22Rv1 (cell line): ENCODE data around the gene ADGRD1.

Source experiments
- ZFX ChIP-seq: fragments of 450-650 bp; IDR thresholded peaks from 2 replicates; pipeline ENCODE4 v1.6.1; 2017; ENCODE audit warnings: antibody characterized with exemption, borderline replicate concordance
- TF ChIP-seq, protein P1 (sequence below): fragments of 450-650 bp; IDR thresholded peaks from 2 replicates; pipeline ENCODE4 v1.5.1; 2017; ENCODE audit warnings: mild to moderate bottlenecking

DNA sequence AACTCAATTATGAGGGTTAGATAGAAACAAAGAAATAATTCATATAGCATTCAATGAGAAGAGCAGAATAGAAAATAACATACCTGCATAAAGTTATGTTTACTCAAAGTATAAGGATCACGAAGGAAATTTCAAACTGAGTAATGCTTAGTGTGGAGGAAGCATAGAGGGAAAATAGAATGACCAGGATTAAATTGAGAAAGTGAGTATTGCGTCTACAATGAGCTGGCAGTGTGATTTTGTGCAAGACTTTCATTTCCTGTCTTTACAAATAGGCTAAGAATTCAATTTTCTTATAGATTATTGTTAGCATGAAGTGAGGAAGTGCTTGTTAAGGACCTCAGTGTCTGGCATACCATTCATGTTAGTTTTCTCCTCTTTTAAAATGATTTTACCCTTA, 12.0 kb downstream of the ADGRD1 start:
- TF ChIP-seq, protein P1, sequence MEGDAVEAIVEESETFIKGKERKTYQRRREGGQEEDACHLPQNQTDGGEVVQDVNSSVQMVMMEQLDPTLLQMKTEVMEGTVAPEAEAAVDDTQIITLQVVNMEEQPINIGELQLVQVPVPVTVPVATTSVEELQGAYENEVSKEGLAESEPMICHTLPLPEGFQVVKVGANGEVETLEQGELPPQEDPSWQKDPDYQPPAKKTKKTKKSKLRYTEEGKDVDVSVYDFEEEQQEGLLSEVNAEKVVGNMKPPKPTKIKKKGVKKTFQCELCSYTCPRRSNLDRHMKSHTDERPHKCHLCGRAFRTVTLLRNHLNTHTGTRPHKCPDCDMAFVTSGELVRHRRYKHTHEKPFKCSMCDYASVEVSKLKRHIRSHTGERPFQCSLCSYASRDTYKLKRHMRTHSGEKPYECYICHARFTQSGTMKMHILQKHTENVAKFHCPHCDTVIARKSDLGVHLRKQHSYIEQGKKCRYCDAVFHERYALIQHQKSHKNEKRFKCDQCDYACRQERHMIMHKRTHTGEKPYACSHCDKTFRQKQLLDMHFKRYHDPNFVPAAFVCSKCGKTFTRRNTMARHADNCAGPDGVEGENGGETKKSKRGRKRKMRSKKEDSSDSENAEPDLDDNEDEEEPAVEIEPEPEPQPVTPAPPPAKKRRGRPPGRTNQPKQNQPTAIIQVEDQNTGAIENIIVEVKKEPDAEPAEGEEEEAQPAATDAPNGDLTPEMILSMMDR = no peak
- TF ChIP-seq ZFX = no peak
